Neural cell (in vitro differentiated cells): Measurements from ENCODE around the gene CLEC9A. TPM values are rescaled to one million over a fixed set of nuclear protein-coding genes. Genes with fewer than 3 reads are reported as not detected.

Experiments used
- H2AFZ ChIP-seq: fragments of 200-600, 300-800 bp; sonication (generic), shearing (Covaris generic); 2 replicates; pipeline ENCODE4 v1.6.0; 2014; ENCODE audit warnings: low read depth, mild to moderate bottlenecking, antibody characterized with exemption, low read length, moderate library complexity
- H3F3A ChIP-seq: fragments of 200-600 bp; shearing (Covaris generic); 2 replicates; pipeline ENCODE4 v1.6.1; 2016; ENCODE audit warnings: mild to moderate bottlenecking, moderate library complexity, mixed read lengths, antibody characterized with exemption, low read length; ENCODE audit not compliant: insufficient read depth, poor library complexity, severe bottlenecking
- H3K27ac ChIP-seq: fragments of 200-600, 300-800 bp; sonication (generic), shearing (Covaris generic); 2 replicates; pipeline ENCODE4 v1.5.1; 2014; ENCODE audit warnings: mild to moderate bottlenecking, low read length, moderate library complexity
- H3K27me3 ChIP-seq: fragments of 300-800, 200-600 bp; sonication (generic), shearing (Covaris generic); 2 replicates; pipeline ENCODE4 v1.6.0; 2014; ENCODE audit warnings: mild to moderate bottlenecking, low read depth, low read length, moderate library complexity; ENCODE audit not compliant: insufficient read depth
- H3K36me3 ChIP-seq: fragments of 300-800, 200-600 bp; sonication (generic), shearing (Covaris generic); 2 replicates; pipeline ENCODE4 v1.5.1; 2014; ENCODE audit warnings: mild to moderate bottlenecking, antibody characterized with exemption, low read length, moderate library complexity; ENCODE audit not compliant: insufficient read depth
- H3K4me2 ChIP-seq: fragments of 300-800, 200-600 bp; sonication (generic), shearing (Covaris generic); 2 replicates; pipeline ENCODE4 v1.6.0; 2014; ENCODE audit warnings: mild to moderate bottlenecking, low read length
- H3K4me3 ChIP-seq: fragments of 300-800, 200-600 bp; sonication (generic), shearing (Covaris generic); 2 replicates; pipeline ENCODE4 v1.5.1; 2014; ENCODE audit warnings: mild to moderate bottlenecking, low read length, moderate library complexity
- H3K79me2 ChIP-seq: fragments of 200-600 bp; shearing (Covaris generic); replicated peaks from 2 replicates; pipeline ENCODE4 v1.6.0; 2014; ENCODE audit warnings: mild to moderate bottlenecking, low read length, moderate library complexity; ENCODE audit not compliant: insufficient read depth
- H3K9ac ChIP-seq: fragments of 300-800, 200-600 bp; sonication (generic), shearing (Covaris generic); 2 replicates; pipeline ENCODE4 v1.6.1; 2016; ENCODE audit warnings: mild to moderate bottlenecking, low read length, mixed read lengths
- H3K9me2 ChIP-seq: fragments of 200-600 bp; shearing (Covaris generic); 2 replicates; pipeline ENCODE4 v1.6.1; 2016; ENCODE audit warnings: mild to moderate bottlenecking, low read length, mixed read lengths; ENCODE audit not compliant: insufficient read depth
- H3K9me3 ChIP-seq: fragments of 200-600, 300-800 bp; sonication (generic), shearing (Covaris generic); 2 replicates; pipeline ENCODE4 v1.6.1; 2016; ENCODE audit warnings: mild to moderate bottlenecking, mixed run types, low read length, moderate library complexity, mixed read lengths
- H4K20me1 ChIP-seq: fragments of 200-600 bp; shearing (Covaris generic); 2 replicates; pipeline ENCODE4 v1.6.1; 2016; ENCODE audit warnings: mild to moderate bottlenecking, mixed run types; ENCODE audit not compliant: insufficient read depth
- CTCF ChIP-seq: fragments of 450-650 bp; IDR thresholded peaks from 2 replicates; pipeline ENCODE4 v1.5.1; 2014; ENCODE audit warnings: antibody characterized with exemption, mild to moderate bottlenecking, moderate library complexity; ENCODE audit not compliant: poor library complexity, severe bottlenecking
- EP300 ChIP-seq: fragments of 450-650 bp; conservative IDR thresholded peaks from 2 replicates; pipeline ENCODE4 v1.6.1; 2014; ENCODE audit warnings: antibody characterized with exemption, mild to moderate bottlenecking, moderate library complexity; ENCODE audit not compliant: poor library complexity, severe bottlenecking
- EZH2 ChIP-seq: fragments of 200-600, 300-800 bp; shearing (Covaris generic), sonication (generic); IDR thresholded peaks from 2 replicates; pipeline ENCODE4 v1.6.1; 2014; ENCODE audit warnings: antibody characterized with exemption, low read length, borderline replicate concordance, mild to moderate bottlenecking; ENCODE audit not compliant: insufficient read depth, poor library complexity, severe bottlenecking
- MXI1 ChIP-seq: fragments of 450-650 bp; conservative IDR thresholded peaks from 2 replicates; pipeline ENCODE4 v1.6.1; 2014; ENCODE audit warnings: antibody characterized with exemption, mild to moderate bottlenecking; ENCODE audit not compliant: poor library complexity, severe bottlenecking
- POLR2AphosphoS5 ChIP-seq: IDR thresholded peaks from 2 replicates; pipeline ENCODE4 v1.6.1; 2012
- RAD21 ChIP-seq: fragments of 450-650 bp; conservative IDR thresholded peaks from 2 replicates; pipeline ENCODE4 v1.6.1; 2014; ENCODE audit warnings: antibody characterized with exemption, mild to moderate bottlenecking, moderate library complexity
- SMC3 ChIP-seq: fragments of 450-650 bp; conservative IDR thresholded peaks from 2 replicates; pipeline ENCODE4 v1.6.1; 2014; ENCODE audit warnings: antibody characterized with exemption, mild to moderate bottlenecking, moderate library complexity; ENCODE audit not compliant: poor library complexity
- TAF1 ChIP-seq: IDR thresholded peaks from 2 replicates; pipeline ENCODE4 v1.6.1; 2012; ENCODE audit warnings: low read depth
- polyA plus RNA-seq: library from polyadenylated mRNA; depleted of rRNA; stranded (reverse); fragments of >200 nt; gene quantifications from 2 replicates; pipeline ENCODE4 v1.2.3, GENCODE V29; 2014
- TF ChIP-seq, protein P1 (sequence below): IDR thresholded peaks from 2 replicates; pipeline ENCODE4 v1.6.1; 2012; ENCODE audit warnings: borderline replicate concordance

CLEC9A gene
- polyA plus RNA-seq, 1 donor from 2014 or later, result not detected

DNA sequence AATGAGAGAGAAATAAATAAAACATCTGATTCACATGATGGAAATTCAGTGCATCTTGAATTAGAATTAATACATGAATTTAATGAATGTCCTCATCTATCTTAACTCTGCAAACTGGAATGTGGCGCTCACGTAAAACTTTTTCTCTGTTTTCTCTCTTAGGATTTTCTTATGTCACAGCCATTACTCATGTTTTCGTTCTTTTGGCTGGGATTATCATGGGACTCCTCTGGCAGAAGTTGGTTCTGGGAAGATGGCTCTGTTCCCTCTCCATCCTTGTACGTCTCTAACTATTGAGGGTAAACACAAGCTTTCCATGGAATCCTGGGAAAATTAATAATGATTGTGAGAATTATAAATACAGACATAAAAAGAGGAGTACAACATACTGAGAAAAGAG is 15.0 kb upstream of the CLEC9A start:
- Histone ChIP-seq H3F3A (no peaks in the 10 kb centered on the region), H3K27ac (no peak overlapping the region), H3K9me2 (no peaks in the 10 kb centered on the region), H3K9me3 (no peaks in the 10 kb centered on the region), H2AFZ (no peak overlapping the region), H3K9ac (no peak overlapping the region), H4K20me1 (no peaks in the 10 kb centered on the region), H3K79me2 (no peaks in the 10 kb centered on the region), H3K27me3 (no peaks in the 10 kb centered on the region), H3K4me3 (no peak overlapping the region), H3K36me3 (no peaks in the 10 kb centered on the region), H3K4me2 (no peak overlapping the region)
- TF ChIP-seq, protein P1, sequence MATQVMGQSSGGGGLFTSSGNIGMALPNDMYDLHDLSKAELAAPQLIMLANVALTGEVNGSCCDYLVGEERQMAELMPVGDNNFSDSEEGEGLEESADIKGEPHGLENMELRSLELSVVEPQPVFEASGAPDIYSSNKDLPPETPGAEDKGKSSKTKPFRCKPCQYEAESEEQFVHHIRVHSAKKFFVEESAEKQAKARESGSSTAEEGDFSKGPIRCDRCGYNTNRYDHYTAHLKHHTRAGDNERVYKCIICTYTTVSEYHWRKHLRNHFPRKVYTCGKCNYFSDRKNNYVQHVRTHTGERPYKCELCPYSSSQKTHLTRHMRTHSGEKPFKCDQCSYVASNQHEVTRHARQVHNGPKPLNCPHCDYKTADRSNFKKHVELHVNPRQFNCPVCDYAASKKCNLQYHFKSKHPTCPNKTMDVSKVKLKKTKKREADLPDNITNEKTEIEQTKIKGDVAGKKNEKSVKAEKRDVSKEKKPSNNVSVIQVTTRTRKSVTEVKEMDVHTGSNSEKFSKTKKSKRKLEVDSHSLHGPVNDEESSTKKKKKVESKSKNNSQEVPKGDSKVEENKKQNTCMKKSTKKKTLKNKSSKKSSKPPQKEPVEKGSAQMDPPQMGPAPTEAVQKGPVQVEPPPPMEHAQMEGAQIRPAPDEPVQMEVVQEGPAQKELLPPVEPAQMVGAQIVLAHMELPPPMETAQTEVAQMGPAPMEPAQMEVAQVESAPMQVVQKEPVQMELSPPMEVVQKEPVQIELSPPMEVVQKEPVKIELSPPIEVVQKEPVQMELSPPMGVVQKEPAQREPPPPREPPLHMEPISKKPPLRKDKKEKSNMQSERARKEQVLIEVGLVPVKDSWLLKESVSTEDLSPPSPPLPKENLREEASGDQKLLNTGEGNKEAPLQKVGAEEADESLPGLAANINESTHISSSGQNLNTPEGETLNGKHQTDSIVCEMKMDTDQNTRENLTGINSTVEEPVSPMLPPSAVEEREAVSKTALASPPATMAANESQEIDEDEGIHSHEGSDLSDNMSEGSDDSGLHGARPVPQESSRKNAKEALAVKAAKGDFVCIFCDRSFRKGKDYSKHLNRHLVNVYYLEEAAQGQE, result no peak
- no peak for TF ChIP-seq CTCF
- no peak for TF ChIP-seq MXI1
- TF ChIP-seq EP300, result no peak
- no peak for TF ChIP-seq SMC3
- no peak for TF ChIP-seq EZH2

DNA sequence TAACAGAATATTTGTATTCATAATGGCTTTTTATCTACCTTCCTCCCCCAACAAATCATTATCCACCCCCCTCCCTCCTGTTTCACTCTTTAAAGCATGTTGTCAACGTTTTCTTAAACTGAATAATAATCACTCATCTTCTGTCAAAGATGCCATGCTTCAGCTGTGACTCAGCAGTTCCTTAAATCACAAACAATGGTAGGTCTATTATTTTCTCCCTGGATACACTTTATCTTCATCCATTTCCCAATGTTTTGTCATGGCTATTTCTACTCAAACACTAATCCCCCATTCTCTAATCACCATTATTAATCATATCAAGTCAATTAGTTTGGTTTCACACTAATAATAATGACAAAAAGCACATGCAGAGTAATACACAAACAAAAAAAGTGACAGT is 13.6 kb upstream of the CLEC9A start:
- H3K9me2 ChIP-seq, result no peaks in the 10 kb centered on the region
- TF ChIP-seq MXI1 (no peak), EZH2 (no peak), SMC3 (no peak), TAF1 (no peak), RAD21 (no peak), CTCF (no peak), EP300 (peak; percentile 91), POLR2AphosphoS5 (peak; percentile 81)
- TF ChIP-seq, protein P1, result no peak
- no peaks in the 10 kb centered on the region for H3F3A ChIP-seq
- H3K9ac ChIP-seq, result no peak overlapping the region
- H4K20me1 ChIP-seq, result no peaks in the 10 kb centered on the region
- H2AFZ ChIP-seq, result no peak overlapping the region
- H3K36me3 ChIP-seq, result no peaks in the 10 kb centered on the region
- H3K27me3 ChIP-seq, result no peaks in the 10 kb centered on the region
- H3K4me3 ChIP-seq, result no peak overlapping the region
- H3K27ac ChIP-seq, result peak overlapping the region; percentile 44
- H3K79me2 ChIP-seq, result no peaks in the 10 kb centered on the region
- H3K9me3 ChIP-seq, result no peaks in the 10 kb centered on the region
- H3K4me2 ChIP-seq, result peak overlapping the region; percentile 18
